OCI-LY1 (cell line): ENCODE results near the gene GADD45B.
A peak's percentile ranks its signal among the peaks of the same experiment; 100 is the strongest.

Experiments used
- H2AFZ ChIP-seq: fragments of 200-600 bp; sonication (generic), shearing (Covaris generic); 2 replicates; pipeline ENCODE4 v1.6.0; 2014; ENCODE audit warnings: antibody characterized with exemption, mild to moderate bottlenecking, low read length
- H3F3A ChIP-seq: fragments of 200-600 bp; sonication (generic), shearing (Covaris generic); 2 replicates; pipeline ENCODE4 v1.6.0; 2014; ENCODE audit warnings: mild to moderate bottlenecking, antibody characterized with exemption, low read length, moderate library complexity; ENCODE audit not compliant: insufficient read depth
- H3K27ac ChIP-seq: fragments of 200-600 bp; sonication (generic); 2 replicates; pipeline ENCODE4 v1.5.1; 2014; ENCODE audit warnings: low read length, mixed run types, mild to moderate bottlenecking, low read depth; ENCODE audit not compliant: poor library complexity, severe bottlenecking
- H3K27me3 ChIP-seq: fragments of 200-600 bp; sonication (generic); 2 replicates; pipeline ENCODE4 v1.6.0; 2014; ENCODE audit warnings: antibody characterized with exemption, mild to moderate bottlenecking, low read length, moderate library complexity; ENCODE audit not compliant: insufficient read depth
- H3K36me3 ChIP-seq: fragments of 200-600 bp; sonication (generic); 2 replicates; pipeline ENCODE4 v1.6.1; 2014; ENCODE audit warnings: mild to moderate bottlenecking, antibody characterized with exemption, low read length, moderate library complexity, mixed read lengths; ENCODE audit not compliant: insufficient read depth
- H3K4me1 ChIP-seq: fragments of 200-600 bp; sonication (generic); 2 replicates; pipeline ENCODE4 v1.5.1; 2014; ENCODE audit warnings: mild to moderate bottlenecking, low read length, moderate library complexity; ENCODE audit not compliant: insufficient read depth, severe bottlenecking
- H3K4me2 ChIP-seq: fragments of 200-600 bp; sonication (generic), shearing (Covaris generic); 2 replicates; pipeline ENCODE4 v1.6.1; 2014; ENCODE audit warnings: low read length
- H3K4me3 ChIP-seq: fragments of 200-600 bp; sonication (generic); 2 replicates; pipeline ENCODE4 v1.5.1; 2014; ENCODE audit warnings: low read length, low read depth, mild to moderate bottlenecking, mixed read lengths; ENCODE audit not compliant: poor library complexity, severe bottlenecking
- H3K79me2 ChIP-seq: fragments of 200-600 bp; shearing (Covaris generic); 2 replicates; pipeline ENCODE4 v1.6.1; 2016; ENCODE audit warnings: mixed run types, low read length, mixed read lengths; ENCODE audit not compliant: insufficient read depth
- H3K9ac ChIP-seq: fragments of 200-600 bp; sonication (generic), shearing (Covaris generic); 2 replicates; pipeline ENCODE4 v1.6.1; 2014; ENCODE audit warnings: mild to moderate bottlenecking, low read length, mixed read lengths
- H3K9me2 ChIP-seq: fragments of 200-600 bp; sonication (generic), shearing (Covaris generic); 2 replicates; pipeline ENCODE4 v1.6.1; 2014; ENCODE audit warnings: low read depth, mild to moderate bottlenecking, low read length, mixed read lengths
- H3K9me3 ChIP-seq: fragments of 200-600 bp; shearing (Covaris generic); 2 replicates; pipeline ENCODE4 v1.6.1; 2014; ENCODE audit warnings: low read length, mixed read lengths
- H4K20me1 ChIP-seq: fragments of 200-600 bp; sonication (generic), shearing (Covaris generic); 2 replicates; pipeline ENCODE4 v1.6.0; 2016; ENCODE audit warnings: mild to moderate bottlenecking, low read length; ENCODE audit not compliant: insufficient read depth
- EZH2 ChIP-seq: fragments of 200-600 bp; sonication (generic), shearing (Covaris generic); IDR thresholded peaks from 2 replicates; pipeline ENCODE4 v1.8.0; 2017; ENCODE audit warnings: borderline replicate concordance, mixed run types, mild to moderate bottlenecking, antibody characterized with exemption, low read length, moderate library complexity, mixed read lengths
- TF ChIP-seq, protein P1 (sequence below): fragments of 200-600 bp; sonication (generic), shearing (Covaris generic); IDR thresholded peaks from 2 replicates; pipeline ENCODE4 v1.5.1; 2017; ENCODE audit warnings: mild to moderate bottlenecking, antibody characterized with exemption, low read length, moderate library complexity, mixed read lengths

Gene GADD45B

GRCh38 chr19:2475702-2476450 is at the start of gene GADD45B:
TSS of gene GADD45B (plus strand) at chr19:2476127. CDS start at chr19:2476359, 232 bp downstream.
- Histone ChIP-seq H3K9me2 (no peaks in the 10 kb centered on the region), H3K4me1 (peaks cover 43% of the 10 kb centered on the region)

GRCh38 chr19:2426611-2427428 is 49.1 kb upstream of the GADD45B start:
- TF ChIP-seq, protein P1, sequence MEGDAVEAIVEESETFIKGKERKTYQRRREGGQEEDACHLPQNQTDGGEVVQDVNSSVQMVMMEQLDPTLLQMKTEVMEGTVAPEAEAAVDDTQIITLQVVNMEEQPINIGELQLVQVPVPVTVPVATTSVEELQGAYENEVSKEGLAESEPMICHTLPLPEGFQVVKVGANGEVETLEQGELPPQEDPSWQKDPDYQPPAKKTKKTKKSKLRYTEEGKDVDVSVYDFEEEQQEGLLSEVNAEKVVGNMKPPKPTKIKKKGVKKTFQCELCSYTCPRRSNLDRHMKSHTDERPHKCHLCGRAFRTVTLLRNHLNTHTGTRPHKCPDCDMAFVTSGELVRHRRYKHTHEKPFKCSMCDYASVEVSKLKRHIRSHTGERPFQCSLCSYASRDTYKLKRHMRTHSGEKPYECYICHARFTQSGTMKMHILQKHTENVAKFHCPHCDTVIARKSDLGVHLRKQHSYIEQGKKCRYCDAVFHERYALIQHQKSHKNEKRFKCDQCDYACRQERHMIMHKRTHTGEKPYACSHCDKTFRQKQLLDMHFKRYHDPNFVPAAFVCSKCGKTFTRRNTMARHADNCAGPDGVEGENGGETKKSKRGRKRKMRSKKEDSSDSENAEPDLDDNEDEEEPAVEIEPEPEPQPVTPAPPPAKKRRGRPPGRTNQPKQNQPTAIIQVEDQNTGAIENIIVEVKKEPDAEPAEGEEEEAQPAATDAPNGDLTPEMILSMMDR = no peak
- TF ChIP-seq EZH2 = no peak
- Histone ChIP-seq H3K4me3 (peak overlapping the region; percentile 77), H3K27ac (peak overlapping the region; percentile 83), H3K79me2 (peaks cover 14% of the 10 kb centered on the region), H3K9me3 (no peaks in the 10 kb centered on the region), H3K9ac (peak overlapping the region; percentile 87), H3F3A (no peaks in the 10 kb centered on the region), H3K4me1 (peaks cover 26% of the 10 kb centered on the region), H2AFZ (no peak overlapping the region), H3K27me3 (no peaks in the 10 kb centered on the region), H3K9me2 (no peaks in the 10 kb centered on the region), H3K4me2 (peak overlapping the region; percentile 99), H4K20me1 (no peaks in the 10 kb centered on the region), H3K36me3 (peaks cover 54% of the 10 kb centered on the region)

More at GRCh38 chr19:2475702-2476450, at the start of gene GADD45B:
- peak within 1 kb of the TSS; percentile 74 for H3K4me3 ChIP-seq
- H3K9me3 ChIP-seq = no peaks in the 10 kb centered on the region
- H3K27ac ChIP-seq = no peak within 1 kb of the TSS
- no peaks in the 10 kb centered on the region for H3F3A ChIP-seq
- H3K36me3 ChIP-seq = no peaks in the 10 kb centered on the region
- peak within 1 kb of the TSS; percentile 68 for H3K9ac ChIP-seq
- TF ChIP-seq, protein P1 = no peak
- TF ChIP-seq EZH2 = no peak
- no peak within 1 kb of the TSS for H2AFZ ChIP-seq
- H3K4me2 ChIP-seq = peak within 1 kb of the TSS; percentile 86
- no peaks in the 10 kb centered on the region; the same call in 1 of the 2 replicates for H3K27me3 ChIP-seq
- H4K20me1 ChIP-seq = no peaks in the 10 kb centered on the region
- H3K79me2 ChIP-seq = no peaks in the 10 kb centered on the region

- Histone ChIP-seq H3K4me1 (peaks cover 26% of the 10 kb centered on the region), H3K4me3 (peak within 1 kb of the TSS; percentile 77), H4K20me1 (no peaks in the 10 kb centered on the region), H3K79me2 (peaks cover 14% of the 10 kb centered on the region), H3K27ac (peak within 1 kb of the TSS; percentile 83), H3F3A (no peaks in the 10 kb centered on the region), H3K4me2 (peak within 1 kb of the TSS; percentile 99), H3K9me3 (no peaks in the 10 kb centered on the region), H3K27me3 (no peaks in the 10 kb centered on the region), H3K9ac (peak within 1 kb of the TSS; percentile 87), H3K9me2 (no peaks in the 10 kb centered on the region), H2AFZ (no peak within 1 kb of the TSS), H3K36me3 (peaks cover 62% of the 10 kb centered on the region)
- TF ChIP-seq, protein P1 = no peak
Measured at GRCh38 chr19:2427429-2428320, 48.3 kb upstream of the GADD45B start, which contains the start of gene TIMM13. TSS of gene TIMM13 (minus strand) at chr19:2427586. CDS start at chr19:2427533, 53 bp downstream.
